HCT116 (cell line): ENCODE measurements around the gene NBDY. TPM values are rescaled to one million over a fixed set of nuclear protein-coding genes. Genes with fewer than 3 reads are reported as not detected.
"Not testable (repeated sequence)": the region's sequence is repeated elsewhere in the genome, so short reads cannot be mapped to it uniquely, and the experiment has no call there.

Experiments used
- ATAC-seq: fragments of 200-7000 bp; cut with Tn5 transposase; 2 replicates; pipeline ENCODE4 v1.9.1; 2020; ENCODE audit warnings: mild to moderate bottlenecking, moderate library complexity
- BruUV-seq: library from RNA; stranded (reverse); fragments of 400-500 nt; replicated peaks from 2 replicates; lab custom pipeline; 2021; lab: Mats Ljungman, UMichigan
- CTCF ChIA-PET: fragments of 300-600 bp; sonication (Branson Sonifier 250); formaldehyde crosslinking; loops from one replicate; lab custom pipeline; 2021; ENCODE audit warnings: antibody characterized with exemption; lab: Charles Lee
- POLR2A ChIA-PET: fragments of 300-600, 350-600 bp; sonication (Branson Sonifier 250); formaldehyde crosslinking; loops from one replicate; lab custom pipeline; 2021; ENCODE audit warnings: antibody characterized with exemption; lab: Charles Lee
- RAD21 ChIA-PET, 2 experiments: fragments of 300-600 bp; sonication (Branson Sonifier 250); formaldehyde crosslinking; loops; one replicate each; lab custom pipeline; 2023; ENCODE audit warnings: low total read pairs in 2 of 2; ENCODE audit not compliant: uncharacterized antibody in 2 of 2, unreplicated experiment in 2 of 2, low non-redundant PET in 1 of 2; lab: Charles Lee
- DNase-seq: peaks from one replicate; pipeline ENCODE4 v3.0.0-alpha.2; 2010; ENCODE audit warnings: low read depth, low spot score
- H2AFZ ChIP-seq: fragments of 200-600 bp; shearing (Covaris generic), sonication (generic); 2 replicates; pipeline ENCODE4 v1.6.1; 2017; ENCODE audit warnings: low read depth, mixed run types, mixed read lengths, antibody characterized with exemption, low read length; ENCODE audit not compliant: poor library complexity, severe bottlenecking
- H3K27ac ChIP-seq: 2 replicates; pipeline ENCODE4 v1.5.1; 2012; ENCODE audit warnings: low read depth, low read length
- H3K27me3 ChIP-seq: fragments of 200-600 bp; sonication (generic); 2 replicates; pipeline ENCODE4 v1.6.1; 2016; ENCODE audit warnings: mixed run types, low read length, mixed read lengths; ENCODE audit not compliant: insufficient read depth
- H3K36me3 ChIP-seq, 2 experiments: fragments of 200-500 bp in 1 of 2; fragments of 200-600 bp in 1 of 2; sonication (Bioruptor generic) in 1 of 2; sonication (generic) in 1 of 2; 2 replicates each; pipeline versions ENCODE4 v1.5.1 to v1.6.1; 2014 to 2016; ENCODE audit warnings: low read length in 2 of 2, inconsistent platforms in 1 of 2, mixed read lengths in 1 of 2, mixed run types in 1 of 2; ENCODE audit not compliant: insufficient read depth in 2 of 2, control insufficient read depth in 1 of 2
- H3K4me1 ChIP-seq, 2 experiments: fragments of 200-600 bp in 1 of 2; sonication (generic) in 1 of 2; 2 replicates each; pipeline versions ENCODE4 v1.5.1 to v1.6.1; 2012 to 2017; ENCODE audit warnings: low read length in 2 of 2, inconsistent platforms in 1 of 2, mild to moderate bottlenecking in 1 of 2, mixed read lengths in 1 of 2, mixed run types in 1 of 2, moderate library complexity in 1 of 2; ENCODE audit not compliant: insufficient read depth in 2 of 2, control insufficient read depth in 1 of 2
- H3K4me2 ChIP-seq: fragments of 200-600 bp; sonication (generic); 2 replicates; pipeline ENCODE4 v1.6.1; 2017; ENCODE audit warnings: mixed run types, low read length, mixed read lengths
- H3K4me3 ChIP-seq, 2 experiments: fragments of 200-600 bp in 1 of 2; sonication (generic) in 1 of 2; replicated peaks in 1 of 2; 2 replicates each; pipeline ENCODE4 v1.5.1; 2011 to 2016; ENCODE audit warnings: low read length in 2 of 2, control low read depth in 1 of 2, low read depth in 1 of 2, mild to moderate bottlenecking in 1 of 2, mixed read lengths in 1 of 2, mixed run types in 1 of 2
- H3K79me2 ChIP-seq: fragments of 200-600 bp; sonication (generic); 2 replicates; pipeline ENCODE4 v1.6.1; 2017; ENCODE audit warnings: mild to moderate bottlenecking, mixed run types, low read length, moderate library complexity, mixed read lengths; ENCODE audit not compliant: insufficient read depth
- H3K9ac ChIP-seq: fragments of 200-600 bp; sonication (generic); 2 replicates; pipeline ENCODE4 v1.6.1; 2016; ENCODE audit warnings: low read length, mixed read lengths
- H3K9me2 ChIP-seq: fragments of 200-600 bp; sonication (generic), shearing (Covaris generic); 2 replicates; pipeline ENCODE4 v1.6.1; 2017; ENCODE audit warnings: mixed run types, mild to moderate bottlenecking, moderate library complexity; ENCODE audit not compliant: insufficient read depth
- H3K9me3 ChIP-seq, 2 experiments: fragments of 200-500 bp in 1 of 2; fragments of 200-600 bp in 1 of 2; sonication (Bioruptor generic) in 1 of 2; sonication (generic) in 1 of 2; 2 replicates each; pipeline ENCODE4 v1.6.1; 2014 to 2017; ENCODE audit warnings: low read length in 2 of 2, mixed read lengths in 2 of 2, inconsistent platforms in 1 of 2, low read depth in 1 of 2, mild to moderate bottlenecking in 1 of 2, mixed run types in 1 of 2, moderate library complexity in 1 of 2; ENCODE audit not compliant: control insufficient read depth in 1 of 2, insufficient read depth in 1 of 2
- H4K20me1 ChIP-seq: fragments of 200-600 bp; sonication (generic), shearing (Covaris generic); 2 replicates; pipeline ENCODE4 v1.6.1; 2017; ENCODE audit warnings: mixed run types, mild to moderate bottlenecking, moderate library complexity; ENCODE audit not compliant: insufficient read depth
- CEBPB ChIP-seq: IDR thresholded peaks from 2 replicates; pipeline ENCODE4 v1.6.1; 2012; ENCODE audit warnings: low read depth
- ELF1 ChIP-seq: IDR thresholded peaks from 2 replicates; pipeline ENCODE4 v1.6.1; 2012; ENCODE audit warnings: low read depth, borderline replicate concordance
- EZH2phosphoT487 ChIP-seq: fragments of 200-600 bp; IDR thresholded peaks from 2 replicates; pipeline ENCODE4 v1.6.1; 2018; ENCODE audit warnings: antibody characterized with exemption, borderline replicate concordance
- FOSL1 ChIP-seq: IDR thresholded peaks from 2 replicates; pipeline ENCODE4 v1.6.1; 2012; ENCODE audit warnings: low read depth
- POLR2A ChIP-seq: IDR thresholded peaks from 2 replicates; pipeline ENCODE4 v1.7.0; 2011; ENCODE audit warnings: borderline replicate concordance; ENCODE audit not compliant: insufficient read depth, insufficient read length; ENCODE audit errors: extremely low read depth
- RAD21 ChIP-seq: IDR thresholded peaks from 2 replicates; pipeline ENCODE4 v1.6.1; 2012; ENCODE audit warnings: low read depth, mild to moderate bottlenecking
- SIN3A ChIP-seq: IDR thresholded peaks from 2 replicates; pipeline ENCODE4 v1.6.1; 2012; ENCODE audit warnings: low read depth
- SP1 ChIP-seq: IDR thresholded peaks from 2 replicates; pipeline ENCODE4 v1.6.1; 2012; ENCODE audit warnings: low read depth
- SRF ChIP-seq: IDR thresholded peaks from 2 replicates; pipeline ENCODE4 v1.6.1; 2012; ENCODE audit warnings: low read depth
- ZFX ChIP-seq: fragments of 450-650 bp; IDR thresholded peaks from 2 replicates; pipeline ENCODE4 v1.6.1; 2017
- intact Hi-C: fragments of 100-400 bp; cut with micrococcal nuclease; formaldehyde crosslinking; loops from 2 replicates; pipeline ENCODE4 v1.10.0; 2022
- total RNA-seq: library from RNA; stranded (reverse); gene quantifications from one replicate; pipeline ENCODE4 v1.2.1, GENCODE V29; 2021; ENCODE audit not compliant: unreplicated experiment
- TF ChIP-seq, protein P1 (sequence below): IDR thresholded peaks from 2 replicates; pipeline ENCODE4 v1.6.1; 2012; ENCODE audit warnings: low read depth
- TF ChIP-seq, protein P2 (sequence below): IDR thresholded peaks from 2 replicates; pipeline ENCODE4 v1.6.1; 2012

Gene NBDY
- total RNA-seq, 1 experiment from 2014 or later = 65.6 TPM

DNA sequence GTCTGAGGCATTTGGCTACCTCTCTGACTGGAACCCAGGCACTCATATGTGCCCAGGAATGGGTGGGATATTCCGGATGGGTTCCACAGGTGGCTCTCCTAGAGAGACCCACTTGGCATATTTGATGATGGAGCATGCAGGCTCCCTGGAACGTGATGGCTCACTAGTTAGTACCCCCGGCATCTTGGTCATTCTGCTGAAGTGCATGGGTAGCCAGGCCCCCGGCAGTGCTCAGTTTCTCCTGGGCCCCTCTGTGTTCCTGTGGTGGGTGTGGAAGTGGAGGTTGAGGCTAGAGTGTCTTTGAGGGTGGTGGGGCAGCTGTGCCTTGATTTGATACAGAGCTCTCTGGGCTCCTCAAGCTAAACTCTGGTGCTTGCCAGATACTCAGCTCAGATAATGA, 29.4 kb downstream of the NBDY start (continued):
- TF ChIP-seq, protein P1, sequence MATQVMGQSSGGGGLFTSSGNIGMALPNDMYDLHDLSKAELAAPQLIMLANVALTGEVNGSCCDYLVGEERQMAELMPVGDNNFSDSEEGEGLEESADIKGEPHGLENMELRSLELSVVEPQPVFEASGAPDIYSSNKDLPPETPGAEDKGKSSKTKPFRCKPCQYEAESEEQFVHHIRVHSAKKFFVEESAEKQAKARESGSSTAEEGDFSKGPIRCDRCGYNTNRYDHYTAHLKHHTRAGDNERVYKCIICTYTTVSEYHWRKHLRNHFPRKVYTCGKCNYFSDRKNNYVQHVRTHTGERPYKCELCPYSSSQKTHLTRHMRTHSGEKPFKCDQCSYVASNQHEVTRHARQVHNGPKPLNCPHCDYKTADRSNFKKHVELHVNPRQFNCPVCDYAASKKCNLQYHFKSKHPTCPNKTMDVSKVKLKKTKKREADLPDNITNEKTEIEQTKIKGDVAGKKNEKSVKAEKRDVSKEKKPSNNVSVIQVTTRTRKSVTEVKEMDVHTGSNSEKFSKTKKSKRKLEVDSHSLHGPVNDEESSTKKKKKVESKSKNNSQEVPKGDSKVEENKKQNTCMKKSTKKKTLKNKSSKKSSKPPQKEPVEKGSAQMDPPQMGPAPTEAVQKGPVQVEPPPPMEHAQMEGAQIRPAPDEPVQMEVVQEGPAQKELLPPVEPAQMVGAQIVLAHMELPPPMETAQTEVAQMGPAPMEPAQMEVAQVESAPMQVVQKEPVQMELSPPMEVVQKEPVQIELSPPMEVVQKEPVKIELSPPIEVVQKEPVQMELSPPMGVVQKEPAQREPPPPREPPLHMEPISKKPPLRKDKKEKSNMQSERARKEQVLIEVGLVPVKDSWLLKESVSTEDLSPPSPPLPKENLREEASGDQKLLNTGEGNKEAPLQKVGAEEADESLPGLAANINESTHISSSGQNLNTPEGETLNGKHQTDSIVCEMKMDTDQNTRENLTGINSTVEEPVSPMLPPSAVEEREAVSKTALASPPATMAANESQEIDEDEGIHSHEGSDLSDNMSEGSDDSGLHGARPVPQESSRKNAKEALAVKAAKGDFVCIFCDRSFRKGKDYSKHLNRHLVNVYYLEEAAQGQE = no peak
- no peak for TF ChIP-seq RAD21
- no peak for TF ChIP-seq ZFX

DNA sequence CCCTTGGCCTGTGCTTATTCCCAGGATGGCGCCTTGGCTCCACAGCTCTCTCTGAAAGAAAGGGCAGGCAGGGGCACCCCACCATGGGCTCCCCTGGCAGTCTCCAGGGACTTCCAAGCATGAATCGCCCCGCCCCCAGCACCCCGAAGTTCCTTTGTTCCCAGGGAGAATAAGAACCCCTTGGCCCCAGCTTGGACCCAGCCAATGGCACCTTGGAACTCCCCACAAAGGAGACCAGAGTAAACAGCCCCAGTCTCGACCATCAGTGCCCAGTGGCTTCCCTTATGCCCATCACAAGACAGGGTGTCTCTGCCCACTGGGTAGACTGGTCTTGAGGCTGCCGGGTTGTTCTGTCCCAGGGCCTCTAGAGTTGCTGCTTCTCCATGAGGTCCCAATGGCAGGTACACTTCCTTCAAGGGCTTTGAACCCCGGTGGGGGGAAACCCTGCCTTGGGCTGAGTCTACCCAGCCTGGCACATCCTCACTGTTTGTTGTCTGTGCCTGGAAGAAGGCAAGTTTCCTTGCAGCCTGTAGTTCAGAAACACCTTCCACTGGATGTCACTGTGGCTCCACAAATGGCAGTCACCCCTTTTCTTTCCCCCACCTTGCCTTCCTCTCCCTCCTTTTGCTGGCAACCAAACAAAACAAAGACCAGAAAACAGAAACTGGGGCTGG, 30.8 kb downstream of the NBDY start:
- no peak overlapping the region for H2AFZ ChIP-seq
- no peaks in the 10 kb centered on the region for H3K9me3 ChIP-seq
- TF ChIP-seq SP1 = no peak
- TF ChIP-seq, protein P2, sequence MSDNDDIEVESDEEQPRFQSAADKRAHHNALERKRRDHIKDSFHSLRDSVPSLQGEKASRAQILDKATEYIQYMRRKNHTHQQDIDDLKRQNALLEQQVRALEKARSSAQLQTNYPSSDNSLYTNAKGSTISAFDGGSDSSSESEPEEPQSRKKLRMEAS = no peak
- TF ChIP-seq ELF1 = no peak
- no peak for TF ChIP-seq SRF
- TF ChIP-seq POLR2A = no peak
- TF ChIP-seq FOSL1 = no peak
- TF ChIP-seq EZH2phosphoT487 = no peak
- no peak for TF ChIP-seq CEBPB
- TF ChIP-seq SIN3A = no peak
- TF ChIP-seq ZFX = no peak
- TF ChIP-seq, all 23 proteins: peak for 0
- no peaks in the 10 kb centered on the region for H3K4me1 ChIP-seq
- H3K9ac ChIP-seq = no peak overlapping the region
- no peaks in the 10 kb centered on the region for H3K79me2 ChIP-seq
- no peak for DNase-seq
- H3K4me2 ChIP-seq = no peak overlapping the region
- H3K27me3 ChIP-seq = no peaks in the 10 kb centered on the region
- no peaks in the 10 kb centered on the region for H4K20me1 ChIP-seq
- ChIA-PET CTCF (no interaction called here), POLR2A (no interaction called here), RAD21 (no interaction called here)
- intact Hi-C loops = no loop called here
- no peak for ATAC-seq
- H3K27ac ChIP-seq = no peak overlapping the region
- no peaks in the 10 kb centered on the region for H3K9me2 ChIP-seq
- no peaks in the 10 kb centered on the region for H3K36me3 ChIP-seq
- no TSS peak for BruUV-seq
- no peak overlapping the region for H3K4me3 ChIP-seq

DNA sequence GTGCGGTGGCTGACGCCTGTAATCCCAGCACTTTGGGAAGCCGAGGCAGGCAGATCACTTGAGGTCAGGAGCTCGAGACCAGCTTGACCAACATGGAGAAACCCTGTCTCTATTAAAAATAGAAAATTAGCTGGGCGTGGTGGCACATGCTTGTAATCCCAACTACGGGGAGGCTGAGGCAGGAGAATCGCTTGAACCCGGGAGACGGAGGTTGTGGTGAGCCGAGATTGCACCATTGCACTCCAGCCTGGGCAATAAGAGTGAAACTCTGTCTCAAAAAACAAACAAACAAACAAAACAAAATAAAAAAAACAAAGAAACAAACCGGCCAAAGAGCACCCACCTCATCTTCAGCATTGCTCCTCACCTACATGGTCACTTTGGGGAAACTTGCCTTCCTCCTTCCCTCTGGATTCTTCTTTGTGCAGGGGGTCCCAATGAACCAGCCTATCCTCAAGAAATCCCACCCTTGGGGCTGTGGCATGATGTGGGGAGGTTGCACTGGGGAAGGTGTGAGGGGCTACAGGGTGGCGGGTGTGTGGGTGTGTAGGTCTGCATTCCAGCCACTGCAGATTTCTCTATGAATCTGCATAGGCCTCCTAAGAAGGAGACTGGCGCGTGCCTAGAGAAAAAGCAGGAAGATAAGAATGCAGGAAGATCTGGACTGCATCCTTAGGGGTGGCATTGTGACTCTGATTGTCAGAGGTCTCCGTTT, 31.5 kb downstream of the NBDY start:
- H3K9ac ChIP-seq, DNase-seq, H3K27ac ChIP-seq, H3K36me3 ChIP-seq, H3K4me2 ChIP-seq, H3K4me3 ChIP-seq, H3K9me2 ChIP-seq, ATAC-seq, POLR2A ChIA-PET, H4K20me1 ChIP-seq, BruUV-seq, H3K4me1 ChIP-seq, H2AFZ ChIP-seq, H3K9me3 ChIP-seq, H3K79me2 ChIP-seq, H3K27me3 ChIP-seq, CTCF ChIA-PET, intact Hi-C loops, RAD21 ChIA-PET: not testable (repeated sequence)
